Iris pigment epithelial cell (primary cell): ENCODE data around the gene CNNM3.

ENCODE experiments used
- DNase-seq: peaks from one replicate; pipeline ENCODE4 v3.0.0-alpha.2; 2011; ENCODE audit warnings: low read depth

CNNM3 gene

DNA sequence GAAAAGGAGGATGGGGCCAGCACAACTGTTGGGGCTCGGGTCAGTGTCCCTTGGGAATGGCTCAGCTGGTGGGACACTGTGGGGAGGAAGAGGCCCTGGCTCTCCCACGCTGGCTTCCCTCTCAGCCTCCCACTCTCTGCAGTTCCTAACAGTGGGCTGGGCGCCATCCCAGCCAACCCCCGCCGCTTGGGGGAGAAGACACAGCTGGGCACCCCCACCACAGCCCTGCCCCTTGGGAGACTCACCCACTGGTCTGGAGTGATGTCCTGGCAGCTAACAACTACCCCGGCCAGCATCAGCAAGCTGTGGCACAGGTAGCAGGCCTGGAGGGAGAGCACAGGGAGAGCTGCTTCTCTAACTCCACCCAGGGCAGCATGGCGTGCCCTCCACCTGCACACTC is 62.1 kb downstream of the CNNM3 start:
- no peak for DNase-seq

DNA sequence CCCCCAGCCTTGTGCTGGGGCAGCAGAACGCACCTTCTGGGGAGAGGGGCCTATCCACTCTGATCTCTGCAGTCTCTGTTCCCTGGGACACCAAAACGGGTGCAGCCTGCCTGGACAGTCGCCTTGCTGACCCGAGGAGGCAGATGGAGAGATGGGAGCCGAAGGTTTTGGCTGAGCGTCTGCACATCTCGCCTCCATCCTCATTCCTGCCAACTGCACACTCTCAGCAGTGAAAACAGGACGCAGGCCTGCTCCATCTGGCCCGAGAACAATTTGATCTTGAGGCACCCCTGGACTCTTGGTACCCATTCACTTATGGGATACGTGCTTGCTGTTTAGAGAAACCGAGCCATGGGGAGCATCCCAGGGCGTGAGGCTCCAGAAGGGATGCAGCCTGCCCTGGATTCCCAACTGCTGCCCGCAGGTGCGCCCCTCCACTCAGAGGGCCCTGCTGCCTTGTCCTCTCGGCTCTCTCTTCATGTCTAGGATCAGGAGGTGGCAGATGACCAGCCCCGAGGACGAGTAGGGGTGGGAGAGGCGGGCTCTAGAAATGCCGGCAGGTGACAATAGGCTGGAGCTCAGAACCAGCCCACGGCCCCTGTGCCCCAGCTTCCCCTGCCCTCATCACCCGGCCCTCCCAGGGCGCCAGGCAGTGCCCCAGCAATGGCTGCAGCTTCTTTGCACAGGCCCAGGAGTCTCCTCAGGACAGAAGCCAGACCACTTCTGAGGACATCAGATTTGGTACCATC is 62.9 kb downstream of the CNNM3 start:
- no peak for DNase-seq

DNA sequence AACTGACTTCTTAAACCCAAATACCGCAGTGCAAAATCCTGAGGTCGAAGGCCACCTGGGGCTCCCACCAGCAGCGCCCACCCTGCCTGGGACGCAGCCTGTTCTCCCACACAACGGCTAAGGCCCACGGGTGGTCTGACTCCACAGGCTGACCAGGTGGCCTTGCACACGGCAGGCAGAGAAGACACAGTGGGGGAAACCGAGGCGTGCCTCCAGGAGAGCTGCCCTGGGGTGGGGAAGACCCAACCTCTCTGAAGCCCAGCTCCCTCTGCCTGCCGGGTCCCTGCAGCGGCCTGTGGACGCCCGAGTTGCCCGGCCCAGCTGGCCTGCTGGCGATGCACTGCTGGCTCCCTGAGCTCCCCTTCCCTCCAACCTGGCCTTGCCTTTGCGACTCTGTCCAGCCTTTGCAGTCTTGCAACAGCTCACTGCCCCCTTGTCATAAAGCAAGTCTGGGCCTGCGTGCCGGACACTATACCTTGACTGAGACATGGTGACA is 63.5 kb downstream of the CNNM3 start:
- no peak for DNase-seq

DNA sequence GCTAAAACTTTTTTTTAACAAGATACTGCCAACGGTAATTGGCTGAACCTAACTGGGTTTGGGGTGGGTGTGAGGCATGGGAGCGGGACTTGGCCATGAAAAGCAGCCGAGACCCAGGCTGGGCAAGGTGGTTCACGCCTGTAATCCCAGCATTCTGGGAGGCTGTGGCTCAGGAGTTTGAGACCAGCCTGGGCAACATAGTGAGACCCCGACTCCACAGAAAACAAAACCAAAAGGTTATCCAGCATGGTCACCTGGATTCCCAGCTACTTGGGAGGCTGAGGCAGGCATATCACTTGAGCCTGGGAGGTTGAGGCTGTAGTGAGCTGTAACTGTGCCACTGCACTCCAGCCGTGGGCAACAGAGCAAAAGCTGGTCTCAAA is 64.8 kb downstream of the CNNM3 start:
- no peak for DNase-seq

DNA sequence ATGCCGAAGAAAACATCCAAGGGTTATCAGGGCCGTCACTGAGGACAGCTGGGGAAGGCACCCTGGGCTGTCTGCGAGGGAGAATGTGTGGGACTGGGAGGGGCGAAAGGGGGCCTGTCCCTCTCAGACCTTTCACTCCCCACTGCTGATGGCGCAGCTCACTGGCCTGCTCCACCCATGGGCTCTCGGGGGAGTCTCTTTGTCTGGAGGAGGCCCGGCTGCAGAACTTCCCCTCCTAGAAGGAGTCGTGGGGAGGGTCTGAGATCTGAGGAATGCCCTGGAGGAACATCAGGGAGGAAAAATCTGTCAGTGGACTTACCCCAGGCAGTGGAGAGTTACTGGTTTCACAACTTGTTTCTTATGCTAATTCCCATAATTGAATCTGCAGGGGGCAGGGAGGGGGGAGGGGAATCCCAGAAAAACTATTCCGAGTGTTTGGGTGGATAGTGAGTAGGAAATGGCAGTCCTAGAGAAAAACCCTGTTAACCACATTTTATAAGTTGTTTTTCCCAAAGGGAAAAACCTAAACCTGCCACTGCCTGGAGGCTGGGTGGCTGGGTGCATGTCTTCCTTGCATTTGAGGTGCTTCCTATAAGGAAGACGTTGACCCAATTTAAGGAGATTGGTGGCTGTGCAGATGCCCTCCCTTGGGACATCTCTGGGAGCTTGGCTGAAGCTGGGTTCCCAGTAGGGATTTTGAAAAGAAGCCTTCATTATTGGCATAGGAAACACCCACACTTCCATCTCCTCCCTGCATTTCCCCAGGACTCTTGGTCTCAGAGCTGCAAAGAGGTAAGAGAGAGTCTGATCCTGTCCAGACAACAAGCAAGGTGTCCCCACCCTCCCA is 65.5 kb downstream of the CNNM3 start:
- no peak for DNase-seq

DNA sequence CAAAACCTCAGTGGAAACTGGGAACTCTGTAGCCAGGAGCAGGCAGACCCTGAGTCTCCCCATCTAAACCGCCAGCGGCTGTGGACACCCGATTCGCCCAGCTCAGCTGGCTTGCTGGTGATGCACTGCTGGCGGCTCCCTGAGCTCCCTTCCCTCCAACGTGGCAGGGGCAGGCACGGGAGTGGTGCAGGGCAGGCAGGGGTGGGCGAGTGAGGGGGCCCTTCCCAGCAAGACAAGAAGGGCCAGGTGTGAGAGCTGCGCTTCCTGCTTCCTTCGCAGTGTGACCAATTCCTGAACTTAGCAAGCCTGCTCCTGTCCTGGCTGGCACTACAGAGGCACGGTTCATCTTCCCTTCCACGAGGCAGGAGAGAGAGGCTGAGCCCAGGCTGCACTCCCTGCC is 66.2 kb downstream of the CNNM3 start:
- no peak for DNase-seq

GRCh38 chr2:96882906-96883305 is 66.8 kb downstream of the CNNM3 start:
- DNase-seq: no peak

DNA sequence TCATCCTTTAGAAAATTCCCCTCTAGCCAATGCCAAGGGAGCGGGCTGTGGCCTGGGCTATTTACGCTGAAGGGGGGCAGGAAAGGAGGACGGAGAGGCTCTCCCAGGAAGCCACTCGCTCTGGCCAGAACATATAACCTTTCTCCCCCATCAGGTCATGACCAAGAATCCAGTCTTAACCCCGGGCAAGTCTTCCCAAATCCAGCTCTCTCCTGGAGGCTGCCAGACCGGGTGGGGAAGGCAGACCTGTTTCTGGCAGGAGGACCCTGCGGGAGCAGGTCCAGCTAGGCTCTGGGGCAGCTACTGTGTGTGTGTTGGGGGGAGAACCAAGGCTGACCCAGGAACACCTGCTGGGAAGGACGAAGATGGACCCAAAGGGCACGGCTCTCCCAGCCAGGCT is 67.2 kb downstream of the CNNM3 start:
- no peak for DNase-seq
